ENCODE results near the gene CTCFL. TPM values are rescaled to one million over a fixed set of nuclear protein-coding genes. Genes with fewer than 3 reads are reported as not detected.

The CTCFL gene
- total RNA-seq, 4 donors from 2014 or later: 0.13 to 0.46 TPM; not detected in 2

DNA sequence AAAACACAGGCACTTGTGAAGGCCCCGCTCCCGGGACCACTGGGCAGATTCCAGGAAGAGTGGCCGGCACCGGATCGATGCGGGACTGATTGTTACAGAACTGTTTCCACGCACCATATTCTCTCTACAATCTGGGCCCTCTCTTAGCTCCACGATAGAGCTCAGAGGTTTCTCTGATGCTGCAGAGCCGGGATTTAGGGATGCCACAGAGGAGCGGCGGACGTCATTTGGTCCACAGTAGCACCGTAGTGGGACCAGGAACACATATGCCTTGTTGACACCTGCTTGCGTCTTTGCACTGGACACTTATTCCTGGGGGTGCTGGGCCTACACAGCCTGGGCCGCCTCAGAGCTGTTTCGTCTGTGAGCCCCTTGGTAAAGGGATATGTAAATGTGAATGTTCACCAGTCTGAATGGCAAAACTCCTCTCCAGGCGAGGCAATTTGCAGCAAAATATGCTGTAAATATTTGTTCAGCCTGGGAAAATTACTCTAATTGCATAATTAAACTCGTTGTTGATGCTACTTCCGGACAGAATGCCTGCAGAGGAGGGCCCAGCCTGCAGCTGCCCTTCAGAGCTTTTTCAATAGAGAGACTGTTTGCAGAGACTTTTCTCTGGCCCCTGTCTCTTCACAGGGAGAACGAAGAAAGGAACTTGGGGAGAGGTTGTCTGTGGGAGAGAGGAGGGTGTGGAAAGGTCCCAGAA is 45.4 kb upstream of the CTCFL start:
- H3K27ac ChIP-seq: no peak overlapping the region
- peaks cover 0 to 8% of the 10 kb centered on the region in 2 donors for H3K4me1 ChIP-seq
- no peak for DNase-seq
- no peaks in the 10 kb centered on the region for H3K9me3 ChIP-seq
- H3K27me3 ChIP-seq: no peaks in the 10 kb centered on the region
- intact Hi-C loops (cut with DNase I): no loop called here
- no peaks in the 10 kb centered on the region for H3K36me3 ChIP-seq
- WGBS, 2 donors: 75 to 78% methylated on average over 20 of the region's 20 CpGs
- TF ChIP-seq POLR2A (IDR thresholded peaks at IDR 0.05) (no peak), CTCF (IDR thresholded peaks at IDR 0.05) (no peak)
- H3K4me3 ChIP-seq (replicated peaks in 1 of 3): no peak overlapping the region

- 91 to 96% methylated on average over 12 of the region's 12 CpGs for WGBS, 2 donors
- H3K4me1 ChIP-seq: peaks cover 0 to 8% of the 10 kb centered on the region in 2 donors
Measured at GRCh38 chr20:57568960-57569359, 44.0 kb upstream of the CTCFL start.

GRCh38 chr20:57568088-57568896 is 43.4 kb upstream of the CTCFL start:
- H3K9me3 ChIP-seq: no peaks in the 10 kb centered on the region
- no peaks in the 10 kb centered on the region for H3K36me3 ChIP-seq
- WGBS, 2 donors: 59 to 75% methylated on average over 12 to 13 of the region's 13 CpGs
- intact Hi-C loops (cut with DNase I): no loop called here
- no peak overlapping the region for H3K27ac ChIP-seq
- no peaks in the 10 kb centered on the region for H3K27me3 ChIP-seq
- H3K4me3 ChIP-seq (replicated peaks in 1 of 3): no peak overlapping the region
- TF ChIP-seq CTCF (IDR thresholded peaks at IDR 0.05) (no peak), POLR2A (IDR thresholded peaks at IDR 0.05) (no peak)
- peaks cover 0 to 6% of the 10 kb centered on the region in 2 donors for H3K4me1 ChIP-seq
- peak in 1 of 2 donors; percentile 9 for DNase-seq

More at GRCh38 chr20:57568960-57569359, 44.0 kb upstream of the CTCFL start:
- no peak overlapping the region for H3K4me3 ChIP-seq (replicated peaks in 1 of 3)
- no peak for TF ChIP-seq CTCF (IDR thresholded peaks at IDR 0.05)
- TF ChIP-seq POLR2A (IDR thresholded peaks at IDR 0.05): no peak
- no peaks in the 10 kb centered on the region for H3K9me3 ChIP-seq
- no peak for DNase-seq
- no peak overlapping the region for H3K27ac ChIP-seq
- H3K27me3 ChIP-seq: no peaks in the 10 kb centered on the region
- H3K36me3 ChIP-seq: no peaks in the 10 kb centered on the region
- intact Hi-C loops (cut with DNase I): no loop called here

- Histone ChIP-seq H3K4me1 (peaks cover 0 to 4% of the 10 kb centered on the region in 2 donors), H3K4me3 (replicated peaks in 1 of 3) (no peak overlapping the region), H3K27ac (no peak overlapping the region), H3K27me3 (no peaks in the 10 kb centered on the region), H3K36me3 (no peaks in the 10 kb centered on the region), H3K9me3 (no peaks in the 10 kb centered on the region)
- TF ChIP-seq CTCF (IDR thresholded peaks at IDR 0.05) (no peak), POLR2A (IDR thresholded peaks at IDR 0.05) (no peak)
- no peak for DNase-seq
- intact Hi-C loops (cut with DNase I): no loop called here
- WGBS, 2 donors: 49 to 53% methylated on average over 9 of the region's 9 CpGs
Measured at GRCh38 chr20:57567471-57568079, 42.6 kb upstream of the CTCFL start.
